KG1 (cell line): ENCODE data around the gene VAT1L.

Experiments used
- DNase-seq: peaks from one replicate; lab custom pipeline; 2025; lab: John Stamatoyannopoulos, UW

The VAT1L gene

GRCh38 chr16:77993111-77993985 lies 205.0 kb downstream of the VAT1L start:
- DNase-seq, result no peak

GRCh38 chr16:77995843-77996455 lies 207.6 kb downstream of the VAT1L start:
- DNase-seq, result no peak

- no peak for DNase-seq
These were observed 210.1 kb downstream of the VAT1L start for GRCh38 chr16:77998350-77999023.

DNA sequence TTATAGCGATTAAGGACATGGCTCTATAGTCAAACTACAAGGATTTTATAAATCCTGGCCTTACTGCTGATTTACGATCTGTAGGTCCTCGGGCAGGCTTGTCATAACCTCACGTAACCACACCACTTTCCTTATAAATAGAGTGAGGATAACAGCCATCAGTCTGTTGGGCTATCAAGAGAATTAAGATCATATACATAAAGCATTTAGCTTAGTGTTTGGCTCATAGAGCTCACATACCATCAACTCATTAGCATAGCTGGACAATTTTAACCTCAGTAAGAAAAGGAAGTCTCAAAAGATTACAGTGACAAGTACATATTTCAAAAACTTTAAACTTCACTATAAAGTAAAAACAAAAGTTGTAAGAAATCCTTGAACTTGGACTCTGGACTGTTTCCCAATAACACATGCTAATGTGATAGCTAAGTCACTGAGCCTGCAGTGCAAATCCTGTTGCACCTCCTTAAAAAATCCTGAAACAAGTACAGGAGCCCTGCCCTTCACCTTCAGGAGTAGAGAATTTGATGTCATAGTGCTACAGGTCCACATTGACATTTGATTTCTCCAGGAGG lies 213.2 kb downstream of the VAT1L start:
- DNase-seq, result no peak

DNA sequence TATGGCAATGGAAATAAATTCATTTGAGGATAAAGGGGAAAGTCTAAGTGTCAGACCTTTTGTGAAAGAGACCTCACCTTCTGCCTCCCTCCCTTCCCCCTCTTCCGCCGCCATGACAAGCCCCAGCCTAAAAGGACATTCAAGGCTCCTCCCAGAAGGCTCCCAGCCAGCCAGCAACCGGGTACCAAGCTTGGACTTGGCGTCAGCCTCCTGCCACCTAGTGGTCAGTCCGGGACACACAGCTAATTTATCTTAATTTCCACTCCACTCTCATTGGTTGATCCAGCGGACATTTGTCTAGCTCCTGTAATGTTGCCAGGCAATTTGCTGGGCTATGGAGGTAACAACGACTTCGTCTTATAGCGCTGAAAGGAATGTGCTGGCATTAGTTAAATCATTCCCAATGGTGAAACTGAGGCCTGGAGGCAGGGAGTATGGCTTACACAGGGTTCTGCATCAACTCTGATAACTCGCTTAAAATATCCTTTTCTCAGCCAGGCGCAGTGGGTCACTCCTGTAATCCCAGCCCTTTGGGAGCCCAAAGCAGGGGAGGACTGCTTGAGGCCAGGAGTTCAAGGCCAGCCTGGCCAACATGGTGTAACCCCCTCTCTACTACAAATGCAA lies 214.7 kb downstream of the VAT1L start:
- DNase-seq, result no peak

GRCh38 chr16:78004517-78004916 lies 216.2 kb downstream of the VAT1L start:
- DNase-seq, result no peak

DNA sequence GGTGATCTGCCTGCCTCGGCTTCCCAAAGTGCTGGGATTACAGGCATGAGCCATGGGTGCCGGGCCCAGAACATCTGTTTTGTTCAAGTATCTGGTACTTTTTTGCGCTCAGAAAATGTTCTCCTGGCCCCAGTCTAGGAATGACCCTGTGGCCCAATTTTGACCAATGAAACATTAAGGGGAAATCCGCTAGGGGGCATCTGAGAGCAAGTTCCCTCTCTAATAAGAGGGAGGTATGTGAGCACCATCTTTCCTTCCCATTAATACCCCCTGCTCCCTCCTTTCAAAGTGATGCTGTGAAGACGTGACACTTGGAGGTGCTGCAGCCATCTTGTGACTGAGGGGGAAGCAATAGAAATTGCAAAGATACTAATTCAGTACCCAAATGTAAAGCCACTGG lies 217.5 kb downstream of the VAT1L start:
- no peak for DNase-seq

DNA sequence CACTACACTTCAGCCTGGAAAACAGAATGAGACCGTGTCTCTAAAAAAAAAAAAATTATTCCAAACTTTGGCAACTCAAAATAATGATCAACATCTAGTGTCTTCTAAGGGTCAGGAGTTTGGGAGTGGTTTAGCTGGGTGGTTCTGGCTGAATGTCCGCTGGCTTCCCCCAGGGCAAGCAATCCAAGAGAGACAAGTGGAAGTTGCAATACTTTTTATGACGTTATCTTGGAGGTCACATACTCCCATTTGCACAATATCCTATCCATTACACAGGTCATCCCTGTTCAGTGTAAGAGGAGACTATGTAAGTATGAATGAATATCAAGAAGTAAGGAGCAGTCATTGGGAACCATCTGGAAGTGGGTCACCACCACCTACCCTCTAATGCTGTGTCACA lies 218.8 kb downstream of the VAT1L start:
- no peak for DNase-seq

- DNase-seq, result no peak
These were observed 234.1 kb downstream of the VAT1L start, which contains the start of gene CLEC3A for GRCh38 chr16:78022347-78023060. TSS of gene CLEC3A (plus strand) at chr16:78022548. CDS start at chr16:78022627, 79 bp downstream.

- no peak for DNase-seq
These were observed 235.8 kb downstream of the VAT1L start for GRCh38 chr16:78024159-78024558.

- DNase-seq, result no peak
These were observed 237.3 kb downstream of the VAT1L start for GRCh38 chr16:78025631-78026030.

DNA sequence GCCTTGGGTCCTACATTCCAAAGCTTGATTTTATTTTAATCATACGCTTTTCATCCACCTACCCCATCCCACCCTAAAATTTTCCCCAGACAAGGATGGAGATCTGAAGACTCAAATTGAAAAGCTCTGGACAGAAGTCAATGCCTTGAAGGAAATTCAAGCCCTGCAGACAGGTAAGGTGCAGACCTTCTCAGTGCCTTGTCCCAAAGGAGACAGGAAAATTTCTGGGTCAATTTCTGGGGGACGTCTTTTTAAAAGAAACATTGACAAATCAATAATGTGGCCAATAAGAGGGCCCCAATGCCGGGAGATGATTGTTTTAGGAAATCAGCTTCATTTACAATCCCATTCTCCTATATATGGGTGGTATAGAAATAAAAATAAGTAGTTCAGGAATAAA lies 239.7 kb downstream of the VAT1L start:
- no peak for DNase-seq
